ENCODE data around the gene ADAMTS13. TPM values are rescaled to one million over a fixed set of nuclear protein-coding genes. Genes with fewer than 3 reads are reported as not detected.
"Not testable (repeated sequence)": the region's sequence is repeated elsewhere in the genome, so short reads cannot be mapped to it uniquely, and the experiment has no call there.

The ADAMTS13 gene
- polyA plus RNA-seq, 1 donor from 2014 or later: 13.5 TPM

- no peaks in the 10 kb centered on the region for H4K20me1 ChIP-seq (ENCODE audit: insufficient read depth)
Observed at GRCh38 chr9:133390713-133391112, 31.5 kb upstream of the ADAMTS13 start.

GRCh38 chr9:133391449-133391848 lies 30.7 kb upstream of the ADAMTS13 start:
- H2AFZ ChIP-seq (ENCODE audit: low read depth, low read length); H3K36me3 ChIP-seq (ENCODE audit: insufficient read depth, low read length); H3K9me3 ChIP-seq (ENCODE audit: low read length): not testable (repeated sequence)

More at GRCh38 chr9:133390713-133391112, 31.5 kb upstream of the ADAMTS13 start:
- H3K9ac ChIP-seq (ENCODE audit: low read length): no peak overlapping the region
- H2AFZ ChIP-seq (ENCODE audit: low read depth, low read length): no peak overlapping the region
- TF ChIP-seq, protein P1, sequence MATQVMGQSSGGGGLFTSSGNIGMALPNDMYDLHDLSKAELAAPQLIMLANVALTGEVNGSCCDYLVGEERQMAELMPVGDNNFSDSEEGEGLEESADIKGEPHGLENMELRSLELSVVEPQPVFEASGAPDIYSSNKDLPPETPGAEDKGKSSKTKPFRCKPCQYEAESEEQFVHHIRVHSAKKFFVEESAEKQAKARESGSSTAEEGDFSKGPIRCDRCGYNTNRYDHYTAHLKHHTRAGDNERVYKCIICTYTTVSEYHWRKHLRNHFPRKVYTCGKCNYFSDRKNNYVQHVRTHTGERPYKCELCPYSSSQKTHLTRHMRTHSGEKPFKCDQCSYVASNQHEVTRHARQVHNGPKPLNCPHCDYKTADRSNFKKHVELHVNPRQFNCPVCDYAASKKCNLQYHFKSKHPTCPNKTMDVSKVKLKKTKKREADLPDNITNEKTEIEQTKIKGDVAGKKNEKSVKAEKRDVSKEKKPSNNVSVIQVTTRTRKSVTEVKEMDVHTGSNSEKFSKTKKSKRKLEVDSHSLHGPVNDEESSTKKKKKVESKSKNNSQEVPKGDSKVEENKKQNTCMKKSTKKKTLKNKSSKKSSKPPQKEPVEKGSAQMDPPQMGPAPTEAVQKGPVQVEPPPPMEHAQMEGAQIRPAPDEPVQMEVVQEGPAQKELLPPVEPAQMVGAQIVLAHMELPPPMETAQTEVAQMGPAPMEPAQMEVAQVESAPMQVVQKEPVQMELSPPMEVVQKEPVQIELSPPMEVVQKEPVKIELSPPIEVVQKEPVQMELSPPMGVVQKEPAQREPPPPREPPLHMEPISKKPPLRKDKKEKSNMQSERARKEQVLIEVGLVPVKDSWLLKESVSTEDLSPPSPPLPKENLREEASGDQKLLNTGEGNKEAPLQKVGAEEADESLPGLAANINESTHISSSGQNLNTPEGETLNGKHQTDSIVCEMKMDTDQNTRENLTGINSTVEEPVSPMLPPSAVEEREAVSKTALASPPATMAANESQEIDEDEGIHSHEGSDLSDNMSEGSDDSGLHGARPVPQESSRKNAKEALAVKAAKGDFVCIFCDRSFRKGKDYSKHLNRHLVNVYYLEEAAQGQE (IDR thresholded peaks at IDR 0.05; ENCODE audit: borderline replicate concordance): no peak
- TF ChIP-seq MXI1 (conservative IDR thresholded peaks at IDR 0.05; ENCODE audit: poor library complexity, severe bottlenecking) (no peak), POLR2AphosphoS5 (IDR thresholded peaks at IDR 0.05) (no peak), TAF1 (IDR thresholded peaks at IDR 0.05; ENCODE audit: low read depth) (no peak)
- no peaks in the 10 kb centered on the region for H3K9me3 ChIP-seq (ENCODE audit: low read length)
- no peak overlapping the region for H3K27ac ChIP-seq (ENCODE audit: low read length)
- no peaks in the 10 kb centered on the region for H3K27me3 ChIP-seq (ENCODE audit: insufficient read depth, low read depth, low read length)
- H3K4me3 ChIP-seq (ENCODE audit: low read length): no peak overlapping the region
- no peaks in the 10 kb centered on the region for H3K36me3 ChIP-seq (ENCODE audit: insufficient read depth, low read length)
- H3F3A ChIP-seq (ENCODE audit: insufficient read depth, low read length, poor library complexity, severe bottlenecking): no peaks in the 10 kb centered on the region
- no peak overlapping the region for H3K4me2 ChIP-seq (ENCODE audit: low read length)
- no peaks in the 10 kb centered on the region for H3K9me2 ChIP-seq (ENCODE audit: insufficient read depth, low read length)
- no peaks in the 10 kb centered on the region for H3K79me2 ChIP-seq (replicated peaks; ENCODE audit: insufficient read depth, low read length)

DNA sequence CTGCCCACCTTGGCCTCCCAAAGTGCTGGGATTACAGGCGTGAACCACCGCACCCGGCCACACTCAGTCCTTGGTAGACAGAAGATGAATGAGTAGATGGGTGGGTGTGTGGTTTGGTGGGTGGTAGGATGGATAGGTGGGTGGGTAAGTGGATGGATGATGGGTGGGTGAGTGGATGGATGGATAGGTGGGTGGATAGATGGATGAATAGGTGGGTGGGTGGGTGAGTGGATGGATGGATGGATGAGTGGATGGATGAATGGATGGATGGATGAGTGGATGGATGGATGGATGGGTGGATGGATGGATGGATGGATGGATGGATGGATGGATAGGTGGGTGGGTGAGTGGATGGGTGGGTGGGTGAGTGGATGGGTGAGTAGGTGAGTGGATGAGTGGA lies 29.9 kb upstream of the ADAMTS13 start:
- not testable (repeated sequence) for H3K4me3 ChIP-seq (ENCODE audit: low read length); H2AFZ ChIP-seq (ENCODE audit: low read depth, low read length); H3K4me2 ChIP-seq (ENCODE audit: low read length); H3F3A ChIP-seq (ENCODE audit: insufficient read depth, low read length, poor library complexity, severe bottlenecking); H3K9me3 ChIP-seq (ENCODE audit: low read length); H3K27me3 ChIP-seq (ENCODE audit: insufficient read depth, low read depth, low read length); H3K79me2 ChIP-seq (replicated peaks; ENCODE audit: insufficient read depth, low read length); H3K9me2 ChIP-seq (ENCODE audit: insufficient read depth, low read length); H3K36me3 ChIP-seq (ENCODE audit: insufficient read depth, low read length); H3K9ac ChIP-seq (ENCODE audit: low read length); H3K27ac ChIP-seq (ENCODE audit: low read length); H4K20me1 ChIP-seq (ENCODE audit: insufficient read depth)

More at GRCh38 chr9:133391449-133391848, 30.7 kb upstream of the ADAMTS13 start:
- H4K20me1 ChIP-seq (ENCODE audit: insufficient read depth); H3K4me2 ChIP-seq (ENCODE audit: low read length); H3K79me2 ChIP-seq (replicated peaks; ENCODE audit: insufficient read depth, low read length); H3F3A ChIP-seq (ENCODE audit: insufficient read depth, low read length, poor library complexity, severe bottlenecking); H3K27ac ChIP-seq (ENCODE audit: low read length); H3K27me3 ChIP-seq (ENCODE audit: insufficient read depth, low read depth, low read length); H3K9ac ChIP-seq (ENCODE audit: low read length); H3K4me3 ChIP-seq (ENCODE audit: low read length); H3K9me2 ChIP-seq (ENCODE audit: insufficient read depth, low read length): not testable (repeated sequence)

GRCh38 chr9:133393399-133393798 lies 28.8 kb upstream of the ADAMTS13 start:
- H3K9ac ChIP-seq (ENCODE audit: low read length): no peak overlapping the region
- H3K27me3 ChIP-seq (ENCODE audit: insufficient read depth, low read depth, low read length): no peaks in the 10 kb centered on the region
- H3K79me2 ChIP-seq (replicated peaks; ENCODE audit: insufficient read depth, low read length): no peaks in the 10 kb centered on the region
- H3K36me3 ChIP-seq (ENCODE audit: insufficient read depth, low read length): no peaks in the 10 kb centered on the region
- no peaks in the 10 kb centered on the region for H3K9me3 ChIP-seq (ENCODE audit: low read length)
- no peak overlapping the region for H3K27ac ChIP-seq (ENCODE audit: low read length)
- no peaks in the 10 kb centered on the region for H4K20me1 ChIP-seq (ENCODE audit: insufficient read depth)
- no peaks in the 10 kb centered on the region for H3F3A ChIP-seq (ENCODE audit: insufficient read depth, low read length, poor library complexity, severe bottlenecking)
- no peak for TF ChIP-seq EZH2 (IDR thresholded peaks at IDR 0.05; ENCODE audit: borderline replicate concordance, insufficient read depth, low read length, poor library complexity, severe bottlenecking)
- TF ChIP-seq MXI1 (conservative IDR thresholded peaks at IDR 0.05; ENCODE audit: poor library complexity, severe bottlenecking): no peak
- no peak for TF ChIP-seq RAD21 (conservative IDR thresholded peaks at IDR 0.05)
- TF ChIP-seq TAF1 (IDR thresholded peaks at IDR 0.05; ENCODE audit: low read depth): no peak
- no peak for TF ChIP-seq SMC3 (conservative IDR thresholded peaks at IDR 0.05; ENCODE audit: poor library complexity)
- TF ChIP-seq, protein P1 (IDR thresholded peaks at IDR 0.05; ENCODE audit: borderline replicate concordance): no peak
- no peak for TF ChIP-seq EP300 (conservative IDR thresholded peaks at IDR 0.05; ENCODE audit: poor library complexity, severe bottlenecking)
- TF ChIP-seq, protein P2, sequence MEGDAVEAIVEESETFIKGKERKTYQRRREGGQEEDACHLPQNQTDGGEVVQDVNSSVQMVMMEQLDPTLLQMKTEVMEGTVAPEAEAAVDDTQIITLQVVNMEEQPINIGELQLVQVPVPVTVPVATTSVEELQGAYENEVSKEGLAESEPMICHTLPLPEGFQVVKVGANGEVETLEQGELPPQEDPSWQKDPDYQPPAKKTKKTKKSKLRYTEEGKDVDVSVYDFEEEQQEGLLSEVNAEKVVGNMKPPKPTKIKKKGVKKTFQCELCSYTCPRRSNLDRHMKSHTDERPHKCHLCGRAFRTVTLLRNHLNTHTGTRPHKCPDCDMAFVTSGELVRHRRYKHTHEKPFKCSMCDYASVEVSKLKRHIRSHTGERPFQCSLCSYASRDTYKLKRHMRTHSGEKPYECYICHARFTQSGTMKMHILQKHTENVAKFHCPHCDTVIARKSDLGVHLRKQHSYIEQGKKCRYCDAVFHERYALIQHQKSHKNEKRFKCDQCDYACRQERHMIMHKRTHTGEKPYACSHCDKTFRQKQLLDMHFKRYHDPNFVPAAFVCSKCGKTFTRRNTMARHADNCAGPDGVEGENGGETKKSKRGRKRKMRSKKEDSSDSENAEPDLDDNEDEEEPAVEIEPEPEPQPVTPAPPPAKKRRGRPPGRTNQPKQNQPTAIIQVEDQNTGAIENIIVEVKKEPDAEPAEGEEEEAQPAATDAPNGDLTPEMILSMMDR (IDR thresholded peaks at IDR 0.05; ENCODE audit: poor library complexity, severe bottlenecking): no peak
- no peak for TF ChIP-seq POLR2AphosphoS5 (IDR thresholded peaks at IDR 0.05)
- H2AFZ ChIP-seq (ENCODE audit: low read depth, low read length): no peak overlapping the region
- no peaks in the 10 kb centered on the region for H3K9me2 ChIP-seq (ENCODE audit: insufficient read depth, low read length)
- no peak overlapping the region for H3K4me2 ChIP-seq (ENCODE audit: low read length)
- H3K4me3 ChIP-seq (ENCODE audit: low read length): no peak overlapping the region
